HG03039 (cell line): ENCODE results near the gene EGLN3.
A peak's percentile ranks its signal among the peaks of the same experiment; 100 is the strongest.
"Not testable (repeated sequence)": the region's sequence is repeated elsewhere in the genome, so short reads cannot be mapped to it uniquely, and the experiment has no call there.

ENCODE experiments used
- ATAC-seq: cut with Tn5 transposase; IDR thresholded peaks from one replicate; pipeline ENCODE4 v1.9.1; 2021; ENCODE audit warnings: mild to moderate bottlenecking, moderate library complexity; ENCODE audit not compliant: unreplicated experiment

The EGLN3 gene

GRCh38 chr14:33950320-33951182 is at the start of gene EGLN3:
Gene EGLN3 (minus strand): TSS chr14:33951074. CDS start chr14:33950752, 322 bp downstream.
- peak; percentile 95 for ATAC-seq

GRCh38 chr14:34000396-34000795 is 49.5 kb upstream of the EGLN3 start:
- no peak for ATAC-seq

GRCh38 chr14:33999771-34000291 is 49.0 kb upstream of the EGLN3 start:
- ATAC-seq, result no peak

- no peak for ATAC-seq
Measured at GRCh38 chr14:33997611-33998010, 46.7 kb upstream of the EGLN3 start.

GRCh38 chr14:33996462-33996861 is 45.6 kb upstream of the EGLN3 start:
- no peak for ATAC-seq

- ATAC-seq, result no peak
Measured at GRCh38 chr14:33993246-33993645, 42.4 kb upstream of the EGLN3 start.

- ATAC-seq, result no peak
Measured at GRCh38 chr14:33992274-33993007, 41.6 kb upstream of the EGLN3 start.

- ATAC-seq, result no peak
Measured at GRCh38 chr14:33990790-33991189, 39.9 kb upstream of the EGLN3 start.

- no peak for ATAC-seq
Measured at GRCh38 chr14:33987565-33988080, 36.7 kb upstream of the EGLN3 start.

- no peak for ATAC-seq
Measured at GRCh38 chr14:33986804-33987203, 35.9 kb upstream of the EGLN3 start.

- ATAC-seq, result no peak
Measured at GRCh38 chr14:33985242-33985641, 34.4 kb upstream of the EGLN3 start.

- no peak for ATAC-seq
Measured at GRCh38 chr14:33979613-33980276, 28.9 kb upstream of the EGLN3 start.

- no peak for ATAC-seq
Measured at GRCh38 chr14:33978892-33979612, 28.2 kb upstream of the EGLN3 start.

- peak; percentile 85 for ATAC-seq
Measured at GRCh38 chr14:33972583-33973081, 21.8 kb upstream of the EGLN3 start.

GRCh38 chr14:33969846-33970245 is 19.0 kb upstream of the EGLN3 start:
- not testable (repeated sequence) for ATAC-seq

- ATAC-seq, result no peak
Measured at GRCh38 chr14:33968722-33969121, 17.8 kb upstream of the EGLN3 start.

- ATAC-seq, result no peak
Measured at GRCh38 chr14:33967138-33967537, 16.3 kb upstream of the EGLN3 start.

GRCh38 chr14:33966276-33966675 is 15.4 kb upstream of the EGLN3 start:
- ATAC-seq, result no peak

GRCh38 chr14:33964599-33965317 is 13.9 kb upstream of the EGLN3 start:
- ATAC-seq, result no peak

GRCh38 chr14:33963892-33964291 is 13.0 kb upstream of the EGLN3 start:
- no peak for ATAC-seq
